Tibial artery (tissue), 4 donors: ENCODE results near the gene GABBR2.

Experiments
- DNase-seq, 2 donors: peaks; one replicate each; pipeline ENCODE4 v3.0.0-alpha.2; 2019
- H3K27ac ChIP-seq, 2 donors: fragments of 200-600 bp; sonication (generic) in 1 of 2; 1 replicate in 1 of 2; 2 replicates in 1 of 2; pipeline ENCODE4 v1.5.1; 2018 to 2019; ENCODE audit warnings: mild to moderate bottlenecking in 1 of 2
- H3K27me3 ChIP-seq, 2 donors: fragments of 200-600 bp; sonication (generic) in 1 of 2; one replicate each; pipeline versions ENCODE4 v1.5.1 to v1.6.0; 2016 to 2019
- H3K36me3 ChIP-seq, 3 donors: fragments of 200-600 bp; sonication (generic) in 2 of 3; one replicate each; pipeline ENCODE4 v1.5.1; 2016 to 2019; ENCODE audit warnings: mild to moderate bottlenecking in 2 of 3
- H3K4me1 ChIP-seq, 4 donors: fragments of 200-600 bp; sonication (generic) in 2 of 4; 1 replicate in 3 of 4; 2 replicates in 1 of 4; pipeline ENCODE4 v1.5.1; 2016 to 2019
- H3K4me3 ChIP-seq, 2 donors: fragments of 200-600 bp; sonication (generic) in 1 of 2; 1 replicate in 1 of 2; 2 replicates in 1 of 2; pipeline ENCODE4 v1.5.1; 2018 to 2019; ENCODE audit warnings: mild to moderate bottlenecking in 2 of 2
- H3K9me3 ChIP-seq, 3 donors: fragments of 200-600 bp; sonication (generic) in 1 of 3; one replicate each; pipeline ENCODE4 v1.5.1; 2016 to 2019
- intact Hi-C: fragments of 100-400 bp; cut with DNase I; formaldehyde crosslinking; loops from one replicate; pipeline ENCODE4 v1.15.0; 2023; ENCODE audit warnings: low total_unique reads
- TF ChIP-seq, protein P1 (sequence below), 2 experiments: fragments of 200-600 bp in 1 of 2; fragments of 450-650 bp in 1 of 2; IDR thresholded peaks; one replicate each; pipeline ENCODE4 v1.5.1; 2017 to 2019; ENCODE audit warnings: antibody characterized with exemption in 2 of 2, mild to moderate bottlenecking in 1 of 2, moderate library complexity in 1 of 2

Gene GABBR2

DNA sequence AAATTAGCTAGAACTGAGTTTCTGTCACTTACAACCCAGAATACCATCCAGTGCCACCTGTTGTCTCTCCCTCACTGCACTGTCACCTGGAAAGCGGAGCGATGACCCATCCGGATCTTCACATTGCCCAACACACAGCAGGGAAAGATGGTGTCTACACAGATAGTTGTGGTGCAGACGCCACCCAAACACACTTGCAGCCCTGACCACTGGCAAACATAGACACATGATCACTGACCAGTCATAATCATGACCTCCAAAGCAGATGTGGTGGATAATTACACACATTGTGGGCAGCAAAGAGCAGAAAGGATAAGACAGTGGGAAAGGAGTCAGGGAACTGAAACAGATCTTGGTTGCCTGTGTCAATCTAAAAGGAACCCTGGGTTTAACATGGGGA lies 64.7 kb downstream of the GABBR2 start:
- intact Hi-C loops = no loop called here
- no peak overlapping the region for H3K27ac ChIP-seq
- no peak overlapping the region for H3K4me3 ChIP-seq
- H3K4me1 ChIP-seq = no peaks in the 10 kb centered on the region
- no peaks in the 10 kb centered on the region for H3K36me3 ChIP-seq
- DNase-seq = no peak
- TF ChIP-seq, protein P1, sequence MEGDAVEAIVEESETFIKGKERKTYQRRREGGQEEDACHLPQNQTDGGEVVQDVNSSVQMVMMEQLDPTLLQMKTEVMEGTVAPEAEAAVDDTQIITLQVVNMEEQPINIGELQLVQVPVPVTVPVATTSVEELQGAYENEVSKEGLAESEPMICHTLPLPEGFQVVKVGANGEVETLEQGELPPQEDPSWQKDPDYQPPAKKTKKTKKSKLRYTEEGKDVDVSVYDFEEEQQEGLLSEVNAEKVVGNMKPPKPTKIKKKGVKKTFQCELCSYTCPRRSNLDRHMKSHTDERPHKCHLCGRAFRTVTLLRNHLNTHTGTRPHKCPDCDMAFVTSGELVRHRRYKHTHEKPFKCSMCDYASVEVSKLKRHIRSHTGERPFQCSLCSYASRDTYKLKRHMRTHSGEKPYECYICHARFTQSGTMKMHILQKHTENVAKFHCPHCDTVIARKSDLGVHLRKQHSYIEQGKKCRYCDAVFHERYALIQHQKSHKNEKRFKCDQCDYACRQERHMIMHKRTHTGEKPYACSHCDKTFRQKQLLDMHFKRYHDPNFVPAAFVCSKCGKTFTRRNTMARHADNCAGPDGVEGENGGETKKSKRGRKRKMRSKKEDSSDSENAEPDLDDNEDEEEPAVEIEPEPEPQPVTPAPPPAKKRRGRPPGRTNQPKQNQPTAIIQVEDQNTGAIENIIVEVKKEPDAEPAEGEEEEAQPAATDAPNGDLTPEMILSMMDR (IDR thresholded peaks at IDR 0.05) = no peak
- no peaks in the 10 kb centered on the region for H3K9me3 ChIP-seq
- H3K27me3 ChIP-seq = peaks cover 0 to 6% of the 10 kb centered on the region in 2 donors

GRCh38 chr9:98642661-98643312 lies 65.9 kb downstream of the GABBR2 start:
- intact Hi-C loops = no loop called here

DNA sequence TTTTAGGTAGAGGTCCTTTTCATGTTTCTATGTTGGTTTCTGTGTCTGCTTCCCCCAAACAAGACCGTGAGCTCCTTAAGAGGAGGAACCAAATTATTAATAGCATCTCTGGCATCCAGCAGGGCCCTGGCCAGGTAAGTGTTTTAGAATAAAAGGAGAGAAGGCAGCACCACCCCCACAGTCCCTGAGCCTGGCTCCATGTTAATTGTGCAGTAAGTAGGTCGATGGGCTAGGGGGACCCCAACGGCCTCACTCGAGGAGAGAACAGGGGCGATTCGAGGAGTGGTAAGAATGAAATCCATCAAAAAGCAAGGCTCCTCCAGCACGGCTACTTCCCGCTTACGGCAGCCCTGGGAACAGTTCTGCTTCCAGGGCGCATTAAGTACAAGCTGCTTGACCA lies 67.0 kb downstream of the GABBR2 start:
- intact Hi-C loops = no loop called here
- no peaks in the 10 kb centered on the region for H3K4me1 ChIP-seq
- no peak overlapping the region for H3K27ac ChIP-seq
- TF ChIP-seq, protein P1 (IDR thresholded peaks at IDR 0.05) = no peak
- H3K9me3 ChIP-seq = no peaks in the 10 kb centered on the region
- H3K27me3 ChIP-seq = peaks cover 0 to 6% of the 10 kb centered on the region in 2 donors
- no peaks in the 10 kb centered on the region for H3K36me3 ChIP-seq
- no peak for DNase-seq
- H3K4me3 ChIP-seq = no peak overlapping the region

More at GRCh38 chr9:98642661-98643312, 65.9 kb downstream of the GABBR2 start:
- Histone ChIP-seq H3K27ac (no peak overlapping the region), H3K4me1 (no peaks in the 10 kb centered on the region), H3K4me3 (no peak overlapping the region), H3K27me3 (peaks cover 0 to 6% of the 10 kb centered on the region in 2 donors), H3K36me3 (no peaks in the 10 kb centered on the region), H3K9me3 (no peaks in the 10 kb centered on the region)
- DNase-seq = no peak
- TF ChIP-seq, protein P1 (IDR thresholded peaks at IDR 0.05) = no peak

DNA sequence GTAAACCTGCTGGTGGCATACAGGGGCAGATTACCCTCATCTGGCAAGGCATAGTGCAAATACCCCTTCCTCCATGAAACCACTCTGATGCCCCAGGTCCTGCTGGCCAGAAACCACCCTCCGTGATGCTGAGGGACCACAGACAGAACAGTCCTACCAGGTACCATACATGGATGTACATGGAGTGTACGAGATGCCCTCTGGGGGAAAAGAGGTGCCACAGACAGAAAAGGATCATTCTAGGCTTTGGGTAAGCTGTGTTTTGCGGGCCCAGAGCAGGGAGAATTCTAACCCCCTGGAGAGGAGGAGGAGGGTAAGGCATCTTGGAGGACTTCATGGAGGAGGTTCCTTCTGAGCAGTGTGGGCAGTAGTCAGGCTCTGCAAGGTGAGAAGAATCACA lies 68.3 kb downstream of the GABBR2 start:
- Histone ChIP-seq H3K36me3 (no peaks in the 10 kb centered on the region), H3K27ac (no peak overlapping the region), H3K4me1 (no peaks in the 10 kb centered on the region), H3K27me3 (peaks cover 0 to 6% of the 10 kb centered on the region in 2 donors), H3K4me3 (no peak overlapping the region), H3K9me3 (no peaks in the 10 kb centered on the region)
- TF ChIP-seq, protein P1 (IDR thresholded peaks at IDR 0.05) = no peak
- DNase-seq = no peak
- intact Hi-C loops = no loop called here

GRCh38 chr9:98639133-98639532 lies 69.6 kb downstream of the GABBR2 start:
- Histone ChIP-seq H3K9me3 (no peaks in the 10 kb centered on the region), H3K4me3 (no peak overlapping the region), H3K27ac (no peak overlapping the region), H3K36me3 (no peaks in the 10 kb centered on the region), H3K4me1 (no peaks in the 10 kb centered on the region), H3K27me3 (peaks cover 0 to 6% of the 10 kb centered on the region in 2 donors)
- intact Hi-C loops = no loop called here
- TF ChIP-seq, protein P1 (IDR thresholded peaks at IDR 0.05) = no peak
- DNase-seq = no peak
